ENCODE data around the gene ANO1. TPM values are rescaled to one million over a fixed set of nuclear protein-coding genes. Genes with fewer than 3 reads are reported as not detected.

ANO1 gene
- total RNA-seq, 1 donor from 2014 or later, result 0.14 TPM

DNA sequence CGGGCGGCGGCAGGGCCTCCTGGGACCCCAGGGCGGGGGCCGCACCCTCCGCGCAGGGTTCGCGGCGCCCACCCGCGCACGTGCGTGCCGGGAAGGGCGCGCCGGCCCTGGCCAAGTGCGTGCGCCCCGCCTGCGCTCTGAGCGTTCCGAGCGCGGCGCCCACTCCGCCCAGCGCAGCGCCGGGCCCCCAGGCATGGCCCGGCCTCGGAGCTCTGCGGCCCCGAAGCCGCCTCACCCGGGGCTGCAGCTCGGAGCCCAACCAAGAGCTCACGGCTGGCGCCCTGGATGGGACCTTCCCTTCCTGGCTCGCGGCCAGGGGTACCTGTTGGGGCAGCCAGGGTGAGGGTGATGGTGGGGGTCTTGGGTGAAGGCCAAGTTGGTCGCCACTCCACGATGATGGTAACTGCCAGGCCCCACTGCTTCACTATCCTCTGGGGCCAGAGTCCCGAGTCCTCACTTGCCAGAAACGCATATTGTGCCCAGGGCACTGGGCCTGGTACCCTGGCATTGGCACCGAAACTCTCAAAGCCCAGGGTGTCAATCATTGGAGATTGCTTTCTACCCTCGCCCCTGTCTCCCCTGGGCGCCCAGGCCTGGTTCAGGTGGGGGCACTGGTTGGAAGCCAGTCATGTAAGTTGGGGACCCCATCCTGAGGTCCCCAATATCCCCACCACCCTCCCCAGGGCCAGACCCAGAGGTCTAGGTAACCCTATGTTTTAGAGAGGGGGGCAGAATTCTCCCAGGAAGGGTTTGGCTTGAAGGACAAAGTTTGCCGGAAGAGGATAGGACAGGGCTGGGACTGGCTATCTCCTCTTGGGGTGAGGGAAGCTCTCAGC lies 882 bp downstream of the ANO1 start:
- peaks cover 5% of the 10 kb centered on the region for H3K4me1 ChIP-seq (ENCODE audit: insufficient read depth, low read length)
- no peak overlapping the region for H3K27ac ChIP-seq (ENCODE audit: low read depth, low read length)
- H4K20me1 ChIP-seq (ENCODE audit: insufficient read depth, low read length), result no peaks in the 10 kb centered on the region
- H3K4me1 Mint-ChIP-seq (ENCODE audit: low read depth, unreplicated experiment), result peaks cover under 1% of the 10 kb centered on the region
- H3K9me3 Mint-ChIP-seq (ENCODE audit: unreplicated experiment), result peaks cover under 1% of the 10 kb centered on the region
- H3K27me3 Mint-ChIP-seq (ENCODE audit: low read depth, unreplicated experiment), result peaks cover 90% of the 10 kb centered on the region
- TF ChIP-seq EZH2 (IDR thresholded peaks at IDR 0.05; ENCODE audit: insufficient read depth, low read length), result peak; percentile 75
- TF ChIP-seq, protein P1, sequence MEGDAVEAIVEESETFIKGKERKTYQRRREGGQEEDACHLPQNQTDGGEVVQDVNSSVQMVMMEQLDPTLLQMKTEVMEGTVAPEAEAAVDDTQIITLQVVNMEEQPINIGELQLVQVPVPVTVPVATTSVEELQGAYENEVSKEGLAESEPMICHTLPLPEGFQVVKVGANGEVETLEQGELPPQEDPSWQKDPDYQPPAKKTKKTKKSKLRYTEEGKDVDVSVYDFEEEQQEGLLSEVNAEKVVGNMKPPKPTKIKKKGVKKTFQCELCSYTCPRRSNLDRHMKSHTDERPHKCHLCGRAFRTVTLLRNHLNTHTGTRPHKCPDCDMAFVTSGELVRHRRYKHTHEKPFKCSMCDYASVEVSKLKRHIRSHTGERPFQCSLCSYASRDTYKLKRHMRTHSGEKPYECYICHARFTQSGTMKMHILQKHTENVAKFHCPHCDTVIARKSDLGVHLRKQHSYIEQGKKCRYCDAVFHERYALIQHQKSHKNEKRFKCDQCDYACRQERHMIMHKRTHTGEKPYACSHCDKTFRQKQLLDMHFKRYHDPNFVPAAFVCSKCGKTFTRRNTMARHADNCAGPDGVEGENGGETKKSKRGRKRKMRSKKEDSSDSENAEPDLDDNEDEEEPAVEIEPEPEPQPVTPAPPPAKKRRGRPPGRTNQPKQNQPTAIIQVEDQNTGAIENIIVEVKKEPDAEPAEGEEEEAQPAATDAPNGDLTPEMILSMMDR (IDR thresholded peaks at IDR 0.05; ENCODE audit: insufficient read depth, low read depth, low read length), result no peak
- H3K4me3 ChIP-seq (ENCODE audit: insufficient read depth, low read depth, low read length), result no peak overlapping the region
- FAIRE-seq (no peak), DNase-seq (ENCODE audit: low read depth) (no peak)
- H3K36me3 Mint-ChIP-seq (ENCODE audit: low read depth, unreplicated experiment), result no peaks in the 10 kb centered on the region
- H3K27ac Mint-ChIP-seq (ENCODE audit: unreplicated experiment), result no peak overlapping the region
- H3K4me3 Mint-ChIP-seq (ENCODE audit: unreplicated experiment), result no peak overlapping the region
- peaks cover 11% of the 10 kb centered on the region for H3K27me3 ChIP-seq (ENCODE audit: insufficient read depth, low read length)
- H3K4me2 ChIP-seq (ENCODE audit: low read length), result peak overlapping the region; percentile 77
- no peaks in the 10 kb centered on the region for H3K9me3 ChIP-seq (ENCODE audit: insufficient read depth, low read depth, low read length)
- no peaks in the 10 kb centered on the region for H3K79me2 ChIP-seq (ENCODE audit: insufficient read depth, low read length)
- peak overlapping the region; percentile 77 for H2AFZ ChIP-seq (ENCODE audit: low read depth, low read length)
- H3K36me3 ChIP-seq (ENCODE audit: insufficient read depth, low read length), result no peaks in the 10 kb centered on the region
- no peak overlapping the region for H3K9ac ChIP-seq (ENCODE audit: low read length)

- H4K20me1 ChIP-seq (ENCODE audit: insufficient read depth, low read length), result no peaks in the 10 kb centered on the region
- Mint-ChIP-seq H3K4me3 (ENCODE audit: unreplicated experiment) (no peak overlapping the region), H3K27ac (ENCODE audit: unreplicated experiment) (no peak overlapping the region), H3K27me3 (ENCODE audit: low read depth, unreplicated experiment) (peaks cover 90% of the 10 kb centered on the region), H3K36me3 (ENCODE audit: low read depth, unreplicated experiment) (no peaks in the 10 kb centered on the region), H3K4me1 (ENCODE audit: low read depth, unreplicated experiment) (no peaks in the 10 kb centered on the region), H3K9me3 (ENCODE audit: unreplicated experiment) (no peaks in the 10 kb centered on the region)
- no peak overlapping the region for H3K9ac ChIP-seq (ENCODE audit: low read length)
- H3K4me2 ChIP-seq (ENCODE audit: low read length), result no peak overlapping the region
- FAIRE-seq, result no peak
- H3K4me1 ChIP-seq (ENCODE audit: insufficient read depth, low read length), result no peaks in the 10 kb centered on the region
- peaks cover 11% of the 10 kb centered on the region for H3K27me3 ChIP-seq (ENCODE audit: insufficient read depth, low read length)
- no peak for DNase-seq (ENCODE audit: low read depth)
- no peaks in the 10 kb centered on the region for H3K79me2 ChIP-seq (ENCODE audit: insufficient read depth, low read length)
- H2AFZ ChIP-seq (ENCODE audit: low read depth, low read length), result no peak overlapping the region
- TF ChIP-seq, protein P1 (IDR thresholded peaks at IDR 0.05; ENCODE audit: insufficient read depth, low read depth, low read length), result no peak
- no peak for TF ChIP-seq EZH2 (IDR thresholded peaks at IDR 0.05; ENCODE audit: insufficient read depth, low read length)
- no peaks in the 10 kb centered on the region for H3K9me3 ChIP-seq (ENCODE audit: insufficient read depth, low read depth, low read length)
- H3K27ac ChIP-seq (ENCODE audit: low read depth, low read length), result no peak overlapping the region
- no peaks in the 10 kb centered on the region for H3K36me3 ChIP-seq (ENCODE audit: insufficient read depth, low read length)
- no peak overlapping the region for H3K4me3 ChIP-seq (ENCODE audit: insufficient read depth, low read depth, low read length)
Observed at GRCh38 chr11:70079691-70080090, 1.6 kb downstream of the ANO1 start.

DNA sequence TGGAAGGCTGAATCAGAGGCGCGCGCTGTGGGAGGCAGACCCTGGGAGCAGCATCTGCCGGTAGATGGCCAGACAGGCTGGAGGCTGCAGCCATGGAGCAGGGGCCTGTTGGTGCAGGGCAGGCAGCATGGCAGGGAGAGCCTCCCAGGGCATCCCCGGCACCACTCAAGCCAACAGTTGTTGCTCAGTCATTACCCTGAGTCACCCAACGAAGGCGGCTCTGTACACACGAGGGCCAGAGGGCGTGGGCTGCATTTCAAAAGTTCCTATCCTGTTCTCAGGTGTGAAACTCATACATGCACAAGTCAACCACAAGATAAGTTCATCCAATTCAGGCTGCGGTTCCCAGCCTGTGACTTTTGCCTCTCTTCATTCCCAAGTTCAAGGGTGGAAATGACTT lies 2.6 kb downstream of the ANO1 start:
- Mint-ChIP-seq H3K27me3 (ENCODE audit: low read depth, unreplicated experiment) (peaks cover 79% of the 10 kb centered on the region), H3K4me1 (ENCODE audit: low read depth, unreplicated experiment) (no peaks in the 10 kb centered on the region), H3K27ac (ENCODE audit: unreplicated experiment) (no peak overlapping the region), H3K9me3 (ENCODE audit: unreplicated experiment) (no peaks in the 10 kb centered on the region), H3K4me3 (ENCODE audit: unreplicated experiment) (no peak overlapping the region), H3K36me3 (ENCODE audit: low read depth, unreplicated experiment) (no peaks in the 10 kb centered on the region)
- TF ChIP-seq EZH2 (IDR thresholded peaks at IDR 0.05; ENCODE audit: insufficient read depth, low read length), result no peak
- TF ChIP-seq, protein P1 (IDR thresholded peaks at IDR 0.05; ENCODE audit: insufficient read depth, low read depth, low read length), result no peak
- H3K79me2 ChIP-seq (ENCODE audit: insufficient read depth, low read length), result no peaks in the 10 kb centered on the region
- no peak overlapping the region for H3K9ac ChIP-seq (ENCODE audit: low read length)
- H4K20me1 ChIP-seq (ENCODE audit: insufficient read depth, low read length), result no peaks in the 10 kb centered on the region
- DNase-seq (ENCODE audit: low read depth) (peak; percentile 12), FAIRE-seq (no peak)
- H3K27ac ChIP-seq (ENCODE audit: low read depth, low read length), result no peak overlapping the region
- H3K4me1 ChIP-seq (ENCODE audit: insufficient read depth, low read length), result no peaks in the 10 kb centered on the region
- no peak overlapping the region for H3K4me2 ChIP-seq (ENCODE audit: low read length)
- H2AFZ ChIP-seq (ENCODE audit: low read depth, low read length), result no peak overlapping the region
- no peak overlapping the region for H3K4me3 ChIP-seq (ENCODE audit: insufficient read depth, low read depth, low read length)
- H3K9me3 ChIP-seq (ENCODE audit: insufficient read depth, low read depth, low read length), result no peaks in the 10 kb centered on the region
- peaks cover 11% of the 10 kb centered on the region for H3K27me3 ChIP-seq (ENCODE audit: insufficient read depth, low read length)
- no peaks in the 10 kb centered on the region for H3K36me3 ChIP-seq (ENCODE audit: insufficient read depth, low read length)
